Measurements from ENCODE around the gene CXCR4.
A peak's percentile ranks its signal among the peaks of the same experiment; 100 is the strongest.

CXCR4 gene

DNA sequence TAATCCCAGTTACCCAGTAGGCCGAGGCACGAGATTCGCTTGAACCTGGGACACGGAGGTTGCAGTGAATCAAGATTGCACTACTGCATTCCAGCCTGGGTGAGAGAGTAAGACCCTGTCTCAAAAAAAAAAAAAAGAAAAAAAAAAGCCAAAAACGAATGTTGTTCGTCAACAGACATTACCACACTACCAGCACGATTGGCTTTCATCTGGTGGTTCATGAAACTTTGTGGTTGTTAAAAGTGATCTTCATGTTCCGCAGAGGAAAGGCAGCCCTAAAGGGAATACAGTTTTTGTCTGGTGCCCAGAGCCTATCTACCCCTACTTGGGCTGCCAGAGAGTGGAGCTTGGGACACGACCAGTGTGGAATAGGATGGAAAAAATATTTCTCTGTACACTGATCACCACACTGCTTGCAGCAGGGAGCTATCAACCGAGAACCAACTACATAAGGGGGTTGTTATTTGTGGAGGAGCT lies 13.6 kb upstream of the CXCR4 start:
- DNase-seq: peak; percentile 73 to 80

DNA sequence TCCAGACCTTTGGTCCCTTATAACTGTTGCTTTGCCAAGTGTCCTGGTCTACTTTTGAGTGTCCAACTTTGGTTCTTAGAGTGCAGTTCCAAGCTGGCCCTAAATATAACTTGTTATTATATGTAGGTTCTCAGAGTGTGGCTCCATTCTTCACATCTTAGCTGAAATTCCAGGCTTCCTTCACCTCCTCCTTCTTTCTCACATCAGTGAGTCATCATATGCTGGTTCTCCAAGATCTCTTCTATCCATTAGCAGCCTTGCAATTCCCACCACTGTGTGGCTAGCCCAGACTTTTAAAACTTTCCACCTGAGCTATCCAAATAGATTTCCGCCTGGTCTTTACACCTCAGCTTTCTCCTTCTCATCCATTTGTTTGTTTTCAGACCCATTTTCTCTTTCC lies 12.6 kb upstream of the CXCR4 start:
- no peak for DNase-seq

DNA sequence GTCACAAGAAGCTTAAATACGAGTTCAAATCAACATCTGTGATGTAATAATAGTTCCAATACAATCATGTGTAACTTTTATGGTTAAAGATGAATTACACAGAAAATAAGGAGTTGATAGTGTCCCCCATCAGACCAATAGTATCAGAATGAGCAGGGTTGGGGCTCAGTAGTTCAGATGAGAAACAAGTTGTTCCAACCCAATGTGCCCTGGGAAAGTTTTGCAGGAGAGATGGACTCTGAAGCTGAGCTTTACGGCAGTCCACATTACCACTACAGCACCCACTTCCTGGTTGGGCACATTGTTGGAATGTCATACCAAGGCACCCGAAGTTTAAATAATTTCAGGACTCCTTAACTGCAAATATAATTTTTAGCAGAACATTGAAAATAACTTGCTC lies 12.1 kb upstream of the CXCR4 start:
- DNase-seq: no peak

DNA sequence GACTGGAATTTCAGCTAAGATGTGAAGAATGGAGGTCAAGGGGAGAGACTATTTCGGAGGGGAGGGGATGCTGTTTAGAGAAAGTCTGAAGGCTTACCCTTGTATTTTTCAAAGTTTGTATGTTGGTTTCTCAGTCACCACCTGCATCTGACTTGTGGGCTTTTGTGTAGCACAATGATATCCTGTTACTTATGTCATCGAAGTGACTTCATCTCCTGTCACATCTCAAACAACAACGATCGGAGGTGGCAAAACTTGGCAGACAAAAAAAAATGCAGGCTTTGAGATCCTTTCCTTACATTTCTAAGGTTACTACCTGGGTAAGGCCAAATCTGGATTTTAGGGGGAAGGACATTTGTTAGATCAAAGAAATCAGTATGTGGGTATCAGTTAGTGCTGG lies 11.7 kb upstream of the CXCR4 start:
- peak; percentile 75 to 85 for DNase-seq

DNA sequence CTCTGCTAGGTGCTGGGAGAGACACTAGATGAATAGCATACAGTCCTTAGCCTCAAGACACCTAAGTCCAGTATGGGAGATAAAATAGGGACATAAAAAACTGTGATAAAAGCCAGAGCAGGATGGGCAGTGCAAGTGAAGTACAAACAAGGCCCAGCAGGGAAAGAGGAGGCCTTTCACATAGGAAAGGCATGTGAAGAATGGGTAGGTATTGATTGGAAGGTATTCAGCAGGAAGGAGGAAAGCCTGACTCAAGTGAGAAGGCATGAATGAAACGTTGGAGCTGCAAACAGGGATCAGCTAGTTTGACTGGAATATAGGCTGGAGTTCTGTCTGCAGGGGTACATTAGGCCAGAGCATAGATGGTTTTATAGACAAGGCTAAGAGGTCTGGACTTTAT lies 11.0 kb upstream of the CXCR4 start:
- DNase-seq: no peak

DNA sequence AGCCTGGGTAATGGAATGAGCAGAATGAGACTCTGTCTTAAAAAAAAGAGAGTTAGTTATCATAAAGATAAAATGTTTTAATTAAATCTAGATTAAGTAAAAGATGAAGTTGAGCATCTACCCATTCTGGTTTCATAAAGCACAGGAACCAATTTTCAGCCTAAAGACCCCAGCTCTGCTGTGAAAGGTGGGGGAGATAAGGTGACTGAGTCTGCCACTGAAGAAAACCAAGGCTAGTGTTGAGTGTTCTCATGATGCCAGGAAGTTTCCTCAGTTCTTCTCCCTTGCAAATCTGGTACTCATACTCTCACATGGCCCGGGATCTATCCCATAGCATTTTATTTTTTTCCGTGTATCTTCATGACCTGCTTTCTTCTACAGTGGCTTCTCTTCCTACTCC lies 10.4 kb upstream of the CXCR4 start:
- no peak for DNase-seq

DNA sequence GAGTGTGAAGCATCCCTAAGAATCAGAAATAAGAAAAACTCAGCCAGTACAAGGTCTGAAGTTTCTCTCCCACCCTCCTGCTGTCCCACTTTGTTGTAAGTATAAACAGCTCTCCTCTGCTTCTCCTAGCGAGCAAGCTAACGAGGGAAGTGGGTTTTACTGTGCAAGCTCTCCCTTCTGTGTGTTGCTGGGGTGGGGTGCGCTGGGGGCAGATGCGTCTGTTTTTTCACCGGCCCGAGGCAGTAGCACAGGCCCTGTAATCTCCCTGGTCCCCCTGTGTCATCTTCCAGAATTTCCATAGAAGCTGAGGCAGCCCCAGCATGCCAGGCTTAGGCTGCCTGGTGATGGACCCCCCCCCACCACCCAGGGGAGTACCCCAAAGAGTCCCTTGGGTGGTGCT lies 9.4 kb upstream of the CXCR4 start:
- peak in 1 of 2 donors; percentile 55 for DNase-seq

DNA sequence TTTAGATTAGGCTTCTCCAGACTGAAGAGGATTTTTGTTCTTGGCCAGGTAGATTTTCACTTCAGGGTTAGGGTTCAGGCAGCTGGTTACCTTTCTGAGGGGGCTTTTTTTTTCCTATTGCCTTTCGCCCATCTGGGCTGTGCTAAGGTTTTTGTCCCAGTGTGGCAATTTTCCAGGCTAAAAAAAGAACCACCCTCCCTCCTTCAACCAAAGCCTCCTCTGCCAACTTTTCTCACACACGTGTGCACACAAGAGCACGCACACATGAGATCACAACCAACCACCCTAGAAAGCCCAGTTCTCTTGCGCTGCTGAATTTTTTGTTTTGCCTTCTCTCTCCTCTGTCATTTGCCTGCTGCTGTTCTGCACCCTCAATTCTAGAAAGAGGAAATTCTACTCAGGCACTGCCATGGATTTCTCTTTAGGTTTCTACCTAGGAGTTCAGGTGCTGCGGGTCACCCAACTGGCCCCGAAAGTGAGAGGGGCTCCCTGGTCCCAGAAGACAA lies 8.5 kb upstream of the CXCR4 start:
- no peak for DNase-seq

DNA sequence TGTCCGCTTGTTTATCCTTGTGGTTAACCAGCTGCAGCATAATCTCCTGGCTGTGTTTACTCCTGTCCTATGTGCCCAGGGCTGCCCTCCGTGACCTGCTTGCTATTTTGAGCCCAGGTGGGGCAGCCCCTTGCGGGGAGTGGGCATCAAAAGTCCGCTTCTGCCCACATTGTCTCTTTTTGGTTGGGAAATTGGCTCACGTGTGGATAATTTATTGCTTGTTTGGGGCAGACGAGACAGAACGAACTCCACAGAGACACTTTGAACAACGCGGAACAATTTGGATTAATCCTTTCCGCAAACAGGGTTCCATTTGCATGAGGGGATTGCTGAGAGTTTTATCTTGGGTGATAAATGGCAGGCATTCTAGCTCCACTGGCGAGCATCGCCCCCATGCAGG lies 8.1 kb upstream of the CXCR4 start:
- peak in 1 of 2 donors; percentile 53 for DNase-seq

DNA sequence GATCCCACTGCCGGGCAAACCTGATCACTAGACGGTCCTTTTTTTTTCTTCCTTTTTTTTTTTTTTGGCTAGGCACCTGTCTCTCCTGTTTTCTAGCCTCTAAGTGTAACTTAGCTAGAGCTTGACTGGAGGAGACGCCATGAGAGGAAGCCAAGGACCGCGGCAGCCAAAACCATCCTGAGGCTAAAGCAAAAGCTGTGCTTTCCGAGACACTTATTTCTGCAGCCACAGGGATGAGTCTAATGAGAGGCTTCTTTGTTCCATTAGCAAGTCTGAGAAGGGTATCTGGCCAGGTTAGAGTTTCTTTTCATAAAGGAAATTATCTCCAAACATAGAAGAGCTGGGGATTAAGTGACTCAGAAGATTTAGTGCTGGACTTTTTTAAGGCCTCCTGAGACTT lies 7.3 kb upstream of the CXCR4 start:
- DNase-seq: no peak

DNA sequence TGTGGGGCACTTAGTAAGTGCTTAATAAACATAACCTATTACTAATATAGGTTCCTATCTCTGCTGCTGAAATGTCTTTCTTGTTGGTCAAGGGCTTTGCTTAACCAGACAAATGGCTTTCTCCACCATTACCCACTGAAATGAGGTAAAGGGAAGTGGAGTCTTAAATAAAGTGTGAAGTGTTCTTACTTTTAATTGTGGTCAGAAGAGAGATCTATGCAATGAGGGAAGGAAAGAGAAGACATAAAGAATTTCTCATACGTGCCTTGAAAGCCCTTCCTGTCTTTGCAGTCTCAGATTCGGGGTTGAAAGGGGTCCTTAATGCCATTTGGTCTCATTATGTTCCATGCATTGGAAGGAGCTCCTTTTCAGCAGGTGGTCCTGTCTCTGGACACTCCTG lies 6.9 kb upstream of the CXCR4 start:
- no peak for DNase-seq

DNA sequence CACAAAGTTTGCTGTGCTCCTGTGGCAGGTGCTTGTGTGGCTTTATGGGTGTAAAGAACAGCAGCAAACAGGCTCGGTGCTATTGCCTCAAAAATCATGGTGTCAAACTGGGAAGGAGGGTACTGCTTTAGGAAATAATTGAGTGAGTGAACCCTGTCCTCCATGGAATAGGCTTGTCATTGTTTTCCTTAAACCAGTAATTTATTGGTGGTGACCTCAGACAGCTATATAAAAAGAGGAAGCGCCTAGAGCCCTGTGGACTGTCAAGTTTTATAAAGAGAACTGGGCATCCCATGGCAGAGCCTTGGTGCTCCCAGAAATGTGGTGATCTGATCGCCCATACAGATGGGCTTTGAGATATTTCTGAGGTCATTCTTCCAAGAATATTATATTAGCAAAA lies 4.7 kb upstream of the CXCR4 start:
- DNase-seq: no peak

DNA sequence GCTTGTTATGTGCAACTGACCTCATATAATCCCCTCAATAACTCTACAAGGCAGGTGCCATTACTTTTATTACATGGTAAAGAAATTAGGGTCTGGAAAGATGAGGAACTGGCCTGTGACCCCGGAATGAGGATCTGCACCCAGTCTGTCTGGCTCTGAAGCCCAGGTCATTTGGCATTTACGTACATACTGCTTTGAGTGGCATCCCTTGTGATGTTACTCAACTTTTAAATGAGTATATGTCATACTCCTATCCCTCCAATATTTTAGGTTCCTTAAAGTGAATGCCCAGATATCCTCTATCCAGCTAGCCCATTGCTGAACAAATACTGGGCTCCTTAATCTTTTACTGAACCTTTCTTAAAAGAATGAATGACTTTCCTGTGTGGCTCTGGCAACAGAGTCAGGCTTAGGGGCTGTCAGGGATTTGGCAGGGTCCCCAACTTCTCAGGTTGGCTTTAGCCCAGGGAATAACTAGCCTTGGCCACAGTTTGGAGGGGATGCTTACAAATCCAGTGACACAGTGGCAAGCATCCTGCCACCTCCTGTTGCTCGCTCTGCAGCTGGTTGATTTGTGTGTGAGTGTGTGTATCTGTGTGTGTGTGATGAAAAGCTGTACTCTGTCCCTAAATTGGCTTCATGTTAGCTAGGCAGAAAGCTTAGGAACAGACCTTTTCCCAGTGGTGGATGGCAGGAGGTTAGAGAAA lies 3.4 kb upstream of the CXCR4 start:
- no peak for DNase-seq

DNA sequence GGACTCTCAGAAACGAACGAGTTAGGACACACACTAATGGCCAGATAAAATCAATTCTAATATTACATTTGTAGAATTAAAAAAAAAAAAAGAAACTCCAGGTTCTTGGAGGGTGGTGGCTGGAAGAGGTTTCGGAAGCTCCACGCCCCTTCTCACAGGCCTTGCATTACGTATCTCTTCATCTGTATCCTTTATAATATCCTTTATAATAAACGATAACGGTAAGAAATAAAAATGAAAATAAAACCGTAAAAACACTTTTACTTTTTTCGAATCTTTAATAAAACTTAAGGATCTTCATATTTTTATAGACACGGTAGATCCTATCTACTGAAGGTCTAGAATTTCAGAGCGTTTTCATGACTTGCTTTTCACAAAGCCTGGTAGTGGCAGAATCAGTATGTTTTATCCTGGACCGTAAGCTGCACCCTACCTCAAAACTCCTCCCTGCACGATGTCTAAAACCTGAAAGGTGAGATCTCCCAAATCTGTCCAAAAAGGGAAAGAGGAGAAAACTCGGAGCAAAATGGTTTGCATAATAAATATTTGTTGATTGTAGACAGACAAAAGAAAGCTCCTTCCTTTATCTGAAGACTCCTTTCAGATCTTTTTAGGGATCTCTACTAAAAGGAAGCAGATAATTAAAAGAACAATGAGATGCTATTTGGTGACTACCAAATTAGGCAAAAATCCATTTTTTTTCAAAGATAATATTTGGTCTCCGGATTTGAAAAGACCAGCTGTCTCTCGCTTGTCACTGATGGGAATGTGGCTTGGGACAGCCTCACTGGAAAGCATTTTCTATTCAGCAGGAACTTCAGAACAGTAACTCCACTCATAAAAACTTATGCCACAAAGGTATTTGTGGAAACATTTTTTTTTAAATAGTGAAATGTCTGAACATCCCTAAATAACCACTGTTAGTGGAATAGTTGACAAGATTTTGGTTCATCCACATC lies 2.0 kb upstream of the CXCR4 start:
- DNase-seq: no peak

DNA sequence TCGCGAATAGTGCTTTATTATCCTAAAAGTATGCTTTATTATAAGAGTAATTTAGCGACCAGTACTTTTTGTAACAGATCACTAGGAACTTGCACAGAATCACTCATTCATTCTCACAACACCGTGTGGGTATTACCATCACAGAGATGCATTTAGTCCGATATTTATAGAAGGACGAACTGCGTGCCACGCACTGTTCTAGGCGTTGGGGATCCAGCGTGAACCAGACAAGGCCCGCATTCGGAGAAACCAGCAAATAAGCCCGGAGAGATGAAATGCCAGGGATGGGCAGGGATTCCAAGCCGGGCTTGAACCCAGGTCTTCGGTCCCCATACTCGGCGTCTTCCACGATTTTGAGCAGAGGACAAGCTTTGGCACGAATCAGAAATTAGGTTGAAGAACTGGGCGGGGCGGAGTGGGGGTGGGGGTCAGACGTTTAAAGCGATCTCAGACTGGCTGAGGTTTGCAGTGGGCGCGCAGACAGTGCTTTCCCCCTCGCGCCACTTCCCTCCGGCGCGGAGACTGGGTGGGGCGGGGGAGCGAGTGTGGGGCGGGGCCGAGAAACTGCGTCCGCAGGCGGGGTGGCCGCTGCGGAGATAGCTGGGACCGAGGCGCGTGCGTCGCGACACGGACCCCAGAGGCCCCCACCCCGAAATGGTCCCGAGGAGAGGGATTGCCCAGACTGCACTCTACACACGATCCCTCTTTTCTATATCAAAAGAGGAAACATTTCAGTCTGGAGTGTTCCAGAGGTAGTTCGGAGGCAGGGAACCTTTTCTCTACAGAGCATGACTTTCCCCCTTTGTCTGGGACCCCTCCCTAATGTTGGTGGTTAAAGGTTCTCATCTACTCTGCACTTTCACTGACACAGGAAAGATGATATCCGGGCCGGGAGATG lies 1.1 kb upstream of the CXCR4 start:
- DNase-seq: peak; percentile 90 to 94

DNA sequence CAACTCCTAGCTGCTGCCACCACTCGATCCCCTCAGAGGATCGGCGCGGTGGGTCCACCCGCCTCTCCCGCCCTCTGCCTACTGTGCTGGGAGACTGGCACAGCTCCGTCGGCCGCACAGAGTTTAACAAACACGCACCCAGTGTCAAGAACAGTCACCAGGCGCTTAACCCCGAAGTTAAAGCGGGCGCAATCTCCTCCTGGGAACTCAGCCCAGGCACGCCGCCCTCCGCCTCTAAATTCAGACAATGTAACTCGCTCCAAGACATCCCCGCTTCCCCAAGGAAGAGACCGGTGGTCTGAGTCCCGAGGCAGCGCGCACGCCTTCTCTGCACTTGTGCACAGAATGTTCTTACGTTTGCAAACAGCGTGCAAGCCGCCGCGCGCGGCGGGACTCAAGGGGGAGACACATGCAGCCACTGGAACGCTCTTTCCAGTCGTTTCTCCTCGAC lies 533 bp downstream of the CXCR4 start:
- DNase-seq: peak; percentile 55 to 63

DNA sequence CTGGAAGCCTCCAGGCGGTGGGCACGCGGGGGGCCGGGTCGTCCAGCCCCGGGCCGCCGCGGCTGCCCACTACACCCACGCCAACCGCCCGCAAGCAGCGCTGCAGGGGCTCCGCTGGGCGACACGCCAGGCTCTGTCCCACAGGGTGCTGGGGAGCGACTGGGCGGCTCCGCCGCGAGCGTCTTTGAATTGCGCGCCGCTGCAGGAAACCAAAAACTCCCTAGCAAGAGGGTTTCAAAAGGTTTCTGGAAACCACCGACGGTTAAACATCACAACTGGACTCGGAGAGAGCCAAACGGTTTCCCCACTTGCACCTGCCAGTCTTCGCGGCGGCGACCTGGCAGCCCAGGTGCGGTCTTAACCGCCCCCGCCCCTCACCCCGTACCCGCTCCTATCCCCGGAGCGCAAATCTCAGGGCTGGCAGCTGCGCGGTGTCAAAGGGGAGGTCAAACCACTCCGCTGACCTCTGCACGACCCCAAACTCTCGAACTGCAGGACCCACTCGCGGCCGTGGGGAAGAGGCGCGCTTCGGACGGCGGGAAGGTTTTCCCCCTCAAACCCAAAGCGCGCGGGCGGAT lies 1.0 kb downstream of the CXCR4 start:
- peak; percentile 85 for DNase-seq

DNA sequence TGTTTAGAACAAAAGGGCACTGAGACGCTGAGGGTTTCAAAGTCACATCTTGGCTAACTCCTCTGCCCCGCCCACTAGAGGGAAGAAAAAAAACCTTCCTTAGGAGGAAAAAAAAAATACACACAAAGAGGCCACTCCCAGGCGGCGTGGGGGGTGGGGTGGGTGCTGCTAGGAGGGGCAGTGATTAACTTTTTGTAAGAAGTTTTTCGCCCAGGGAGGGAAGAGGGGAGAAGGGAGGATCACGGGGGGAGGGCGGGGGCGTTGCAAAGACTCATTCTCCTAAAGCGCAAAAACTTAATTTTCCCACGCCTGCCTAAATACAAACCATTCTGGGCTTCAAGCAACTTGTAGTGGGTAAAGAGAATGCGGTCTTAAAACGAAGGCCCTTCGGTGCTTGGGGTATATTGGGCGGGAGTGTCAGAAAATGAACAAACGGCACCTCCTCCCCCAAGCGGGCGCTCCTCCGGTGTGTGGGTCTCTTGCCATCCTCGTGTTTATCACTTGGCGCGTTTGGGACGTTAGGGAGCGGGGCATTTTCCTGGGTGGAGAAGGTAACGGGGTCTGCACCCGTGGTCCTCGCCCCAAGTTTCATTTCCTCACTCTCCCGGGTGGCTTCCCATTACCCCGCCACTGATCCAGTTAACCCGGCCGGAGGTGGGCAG lies 1.7 kb downstream of the CXCR4 start:
- peak; percentile 83 to 88 for DNase-seq

DNA sequence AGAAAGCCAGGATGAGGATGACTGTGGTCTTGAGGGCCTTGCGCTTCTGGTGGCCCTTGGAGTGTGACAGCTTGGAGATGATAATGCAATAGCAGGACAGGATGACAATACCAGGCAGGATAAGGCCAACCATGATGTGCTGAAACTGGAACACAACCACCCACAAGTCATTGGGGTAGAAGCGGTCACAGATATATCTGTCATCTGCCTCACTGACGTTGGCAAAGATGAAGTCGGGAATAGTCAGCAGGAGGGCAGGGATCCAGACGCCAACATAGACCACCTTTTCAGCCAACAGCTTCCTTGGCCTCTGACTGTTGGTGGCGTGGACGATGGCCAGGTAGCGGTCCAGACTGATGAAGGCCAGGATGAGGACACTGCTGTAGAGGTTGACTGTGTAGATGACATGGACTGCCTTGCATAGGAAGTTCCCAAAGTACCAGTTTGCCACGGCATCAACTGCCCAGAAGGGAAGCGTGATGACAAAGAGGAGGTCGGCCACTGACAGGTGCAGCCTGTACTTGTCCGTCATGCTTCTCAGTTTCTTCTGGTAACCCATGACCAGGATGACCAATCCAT lies 2.7 kb downstream of the CXCR4 start:
- peak in 1 of 2 donors; percentile 56 for DNase-seq

DNA sequence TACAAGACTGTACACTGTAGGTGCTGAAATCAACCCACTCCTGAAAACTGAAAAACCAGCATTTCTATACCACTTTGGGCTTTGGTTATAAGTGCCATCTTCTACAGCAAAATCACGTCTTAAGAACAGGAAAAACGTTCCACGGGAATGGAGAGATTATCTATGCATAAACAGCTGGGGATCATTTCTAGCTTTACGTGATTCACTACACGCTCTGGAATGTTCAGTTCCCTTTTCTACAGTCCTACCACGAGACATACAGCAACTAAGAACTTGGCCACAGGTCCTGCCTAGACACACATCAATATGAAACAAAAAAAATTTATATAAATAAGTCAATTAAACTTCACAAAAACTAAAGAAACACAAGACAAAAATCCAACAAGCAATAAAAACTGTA lies 3.6 kb downstream of the CXCR4 start:
- no peak for DNase-seq

All from CD4-positive, alpha-beta T cell treated with Interleukin-1 beta for 1 hour (primary cell).